Mesodermal cell (in vitro differentiated cells): ENCODE data around the gene RCN2.

ENCODE experiments used
- H3K27ac ChIP-seq: 2 replicates; pipeline ENCODE4 v1.7.0; 2013; ENCODE audit warnings: mild to moderate bottlenecking, low read depth, low read length, moderate library complexity; ENCODE audit not compliant: severe bottlenecking
- H3K36me3 ChIP-seq: 2 replicates; pipeline ENCODE4 v1.7.1; 2013; ENCODE audit warnings: mild to moderate bottlenecking, low read length, moderate library complexity; ENCODE audit not compliant: control insufficient read depth, insufficient read depth
- H3K4me1 ChIP-seq: one replicate; pipeline ENCODE4 v1.7.1; 2013; ENCODE audit warnings: mild to moderate bottlenecking, low read length; ENCODE audit not compliant: insufficient read depth, control insufficient read depth, poor library complexity, severe bottlenecking
- H3K4me3 ChIP-seq: 2 replicates; pipeline ENCODE4 v1.7.0; 2013; ENCODE audit warnings: low read length, control low read depth, mild to moderate bottlenecking; ENCODE audit not compliant: insufficient read depth, poor library complexity, severe bottlenecking; ENCODE audit errors: extremely low read depth
- H3K9me3 ChIP-seq: 2 replicates; pipeline ENCODE4 v1.7.1; 2013; ENCODE audit warnings: mild to moderate bottlenecking, low read length, moderate library complexity; ENCODE audit not compliant: control insufficient read depth
- WGBS, 2 experiments: methylation state at CpG; one replicate each; pipeline ENCODE4 v1.1.5; 2013; ENCODE audit warnings: missing lambda C conversion rate in 2 of 2; ENCODE audit not compliant: insufficient coverage in 2 of 2; 5-methylcytosine and 5-hydroxymethylcytosine counted together

RCN2 gene

DNA sequence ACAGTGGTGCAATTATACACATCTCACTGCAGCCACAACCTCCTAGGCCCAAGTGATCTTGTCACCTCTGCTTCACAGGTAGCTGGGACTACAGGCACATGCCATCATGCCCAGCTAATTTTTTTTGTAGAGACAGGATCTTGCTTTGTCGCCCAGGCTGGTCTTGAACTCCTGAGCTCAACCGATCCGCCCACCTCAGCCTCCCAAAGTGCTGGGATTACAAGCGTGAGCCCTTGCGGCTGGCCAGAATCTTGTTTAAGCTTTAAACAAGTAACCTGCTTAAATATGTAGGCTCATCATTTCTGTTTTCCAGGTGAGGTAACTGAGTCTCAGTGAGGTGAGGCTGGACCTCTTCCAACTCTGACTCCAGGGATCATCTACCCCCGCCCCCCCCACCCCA, 55.7 kb downstream of the RCN2 start:
- Histone ChIP-seq H3K4me1 (peaks cover 14% of the 10 kb centered on the region), H3K4me3 (no peak overlapping the region), H3K36me3 (no peaks in the 10 kb centered on the region), H3K27ac (no peak overlapping the region), H3K9me3 (no peaks in the 10 kb centered on the region)
- 91 to 95% methylated on average over 5 of the region's 6 CpGs for WGBS, 2 experiments

DNA sequence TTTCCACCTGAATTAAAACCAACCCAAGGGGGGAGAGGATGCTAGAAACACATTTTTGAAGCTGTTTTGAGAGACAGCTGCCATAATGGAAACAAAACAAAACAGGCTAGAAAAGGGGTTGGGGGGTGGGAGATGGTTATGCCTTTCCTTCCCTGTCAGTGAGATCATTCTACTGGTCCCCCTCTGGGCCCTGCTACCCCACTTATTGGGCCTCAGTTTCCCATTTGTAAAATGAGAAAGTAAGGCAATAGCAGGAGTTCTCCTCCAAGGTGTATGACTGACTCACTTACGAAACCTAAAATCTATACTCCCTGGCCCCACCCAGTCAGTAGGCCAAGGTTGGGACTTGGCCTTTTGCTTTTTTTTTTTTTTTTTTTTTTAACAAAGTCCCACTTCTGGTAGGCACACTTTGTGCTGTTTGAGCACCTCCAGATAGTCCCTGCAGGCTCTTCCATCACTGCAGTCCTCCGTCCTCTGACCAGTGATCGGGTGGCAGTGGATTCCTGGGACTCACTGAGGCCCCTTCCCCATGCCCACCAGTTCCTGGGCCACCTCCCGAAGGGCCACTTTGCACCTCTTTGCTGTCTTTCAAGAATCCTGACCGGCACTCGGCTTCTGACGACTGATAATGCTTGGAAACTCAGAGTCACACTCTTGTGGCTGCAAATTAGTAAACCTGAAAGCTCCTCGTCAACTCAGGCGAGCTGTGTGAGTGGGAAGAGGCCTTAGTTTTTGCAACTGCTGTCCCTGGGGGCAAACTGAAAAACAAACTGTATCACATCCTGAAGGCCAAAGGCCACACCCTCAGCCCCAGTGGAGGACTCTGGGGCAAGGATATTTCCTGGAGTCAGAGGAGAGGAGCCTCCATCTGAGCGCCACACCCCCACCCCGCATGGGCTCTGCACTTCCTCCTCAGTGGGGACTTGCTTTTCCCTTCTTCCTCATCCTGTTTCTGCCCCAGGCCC, 56.6 kb downstream of the RCN2 start:
- no peak overlapping the region for H3K4me3 ChIP-seq
- peaks cover 14% of the 10 kb centered on the region for H3K4me1 ChIP-seq
- H3K9me3 ChIP-seq: no peaks in the 10 kb centered on the region
- H3K36me3 ChIP-seq: no peaks in the 10 kb centered on the region
- H3K27ac ChIP-seq: peak overlapping the region; percentile 57
- WGBS, 2 experiments: 73 to 79% methylated on average over 10 to 11 of the region's 11 CpGs

DNA sequence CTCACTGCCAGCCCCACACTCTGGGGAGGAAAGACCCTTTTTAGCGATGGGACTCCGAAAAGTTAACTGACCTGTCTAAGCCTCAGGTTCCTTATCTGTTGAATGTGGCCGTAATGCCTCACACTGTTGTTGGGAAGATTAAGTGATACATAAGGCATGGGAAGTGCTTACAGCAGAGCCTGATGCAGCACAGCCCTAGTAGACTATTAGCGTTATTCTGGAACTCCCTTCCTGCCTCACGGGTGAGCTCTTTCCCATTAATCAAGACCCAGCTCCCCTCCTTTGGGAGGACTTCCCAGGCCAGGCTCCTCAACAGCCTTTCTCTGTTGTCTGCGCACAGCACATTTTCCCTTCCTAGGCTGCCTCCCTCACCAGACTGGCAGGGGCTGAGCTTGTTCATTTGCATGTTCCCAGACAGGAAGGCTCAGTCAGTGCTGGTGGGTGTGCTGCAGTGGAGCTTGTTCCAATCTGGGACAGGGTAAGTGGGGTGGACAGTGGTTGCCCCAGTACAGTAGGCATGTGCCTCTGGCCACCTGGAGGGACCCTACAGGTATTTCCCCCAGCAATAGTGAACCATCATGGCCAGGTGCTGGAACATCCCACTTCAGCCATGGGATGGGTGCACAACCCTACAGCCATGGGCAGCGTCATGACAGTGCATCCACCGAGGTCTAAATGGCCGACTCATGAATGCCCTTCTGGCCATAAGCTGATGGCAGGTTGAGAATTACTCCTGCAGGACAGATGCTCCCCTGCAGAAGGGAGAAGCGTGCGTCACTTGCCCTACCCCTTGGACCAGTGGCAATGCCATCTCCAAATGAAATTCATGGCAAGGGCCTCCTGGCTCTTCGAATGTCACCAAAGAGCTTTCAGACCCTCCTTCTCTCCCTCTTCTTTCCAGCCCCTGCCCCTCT, 57.6 kb downstream of the RCN2 start:
- H3K36me3 ChIP-seq: no peaks in the 10 kb centered on the region
- H3K4me3 ChIP-seq: no peak overlapping the region
- peaks cover 14% of the 10 kb centered on the region for H3K4me1 ChIP-seq
- H3K9me3 ChIP-seq: no peaks in the 10 kb centered on the region
- H3K27ac ChIP-seq: peak overlapping the region; percentile 57
- WGBS, 2 experiments: 80 to 90% methylated on average over 8 to 11 of the region's 12 CpGs

DNA sequence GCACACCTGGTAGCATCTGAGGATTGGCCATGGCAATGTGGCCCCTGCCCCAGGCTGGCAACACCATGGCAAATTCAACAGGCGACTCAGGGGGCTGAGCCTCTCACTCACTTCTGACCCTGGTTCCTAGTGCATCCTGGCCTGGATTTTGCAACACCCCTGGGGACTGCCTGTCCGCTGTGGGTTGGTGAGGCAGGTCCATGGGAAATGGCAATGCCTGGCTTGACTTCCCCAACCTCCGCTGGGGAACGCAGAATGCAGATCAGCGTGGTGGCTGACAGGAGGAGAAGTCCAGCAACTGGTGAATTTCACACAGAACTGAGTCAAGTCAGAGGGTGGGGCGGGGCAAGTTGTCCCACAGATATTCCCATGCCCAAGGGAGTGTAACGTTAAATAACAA, 59.5 kb downstream of the RCN2 start:
- Histone ChIP-seq H3K27ac (no peak overlapping the region), H3K4me1 (peaks cover 21% of the 10 kb centered on the region), H3K36me3 (no peaks in the 10 kb centered on the region), H3K9me3 (no peaks in the 10 kb centered on the region), H3K4me3 (no peak overlapping the region)
- WGBS, 2 experiments: 81 to 85% methylated on average over 5 of the region's 7 CpGs

DNA sequence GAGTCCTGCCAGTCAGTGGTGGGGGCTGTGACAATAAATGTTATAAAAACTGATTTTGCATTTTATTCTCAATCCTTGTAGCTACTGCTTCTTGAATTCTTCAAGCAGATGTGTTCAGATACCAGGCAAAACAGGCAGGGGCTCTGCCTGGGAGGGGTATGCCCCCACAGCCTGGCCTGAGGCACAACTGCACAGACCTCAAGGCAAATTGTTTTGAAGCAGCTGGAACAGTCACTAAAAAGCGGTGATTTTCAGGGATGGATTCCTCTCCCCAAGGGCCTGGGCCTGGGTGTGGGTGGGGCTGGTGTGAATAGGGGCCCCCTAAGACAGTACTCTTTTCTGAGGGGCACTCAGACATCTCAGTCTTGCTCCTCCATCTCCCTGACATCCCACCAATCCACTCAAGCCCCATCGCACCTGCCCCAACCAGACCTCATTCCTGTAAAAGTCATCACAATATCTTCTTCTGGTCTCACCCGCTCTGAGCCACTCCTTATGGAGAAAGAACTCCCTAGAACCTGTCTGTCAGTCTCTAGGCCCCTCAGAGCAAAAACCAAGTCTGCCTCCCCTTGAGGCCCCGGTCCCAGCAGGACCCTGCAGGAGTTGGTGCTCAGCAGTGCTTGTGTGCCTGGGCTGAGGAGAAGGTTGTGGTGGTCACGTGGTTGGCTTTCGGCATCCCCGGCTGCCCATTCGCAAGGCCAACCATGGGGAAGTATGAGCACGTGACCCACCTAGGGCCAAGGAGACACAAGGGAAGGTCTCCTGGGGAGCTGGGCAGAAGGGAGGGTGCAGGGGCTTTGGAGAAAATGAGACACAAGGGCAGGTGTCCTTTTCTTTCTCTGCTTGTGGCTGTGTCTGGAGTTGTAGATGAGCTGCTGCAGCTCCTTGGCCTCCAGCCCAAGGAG, 60.4 kb downstream of the RCN2 start:
- Histone ChIP-seq H3K27ac (no peak overlapping the region), H3K36me3 (no peaks in the 10 kb centered on the region), H3K4me1 (peaks cover 29% of the 10 kb centered on the region), H3K4me3 (no peak overlapping the region), H3K9me3 (no peaks in the 10 kb centered on the region)
- WGBS, 2 experiments: 90 to 91% methylated on average over 5 to 9 of the region's 9 CpGs

DNA sequence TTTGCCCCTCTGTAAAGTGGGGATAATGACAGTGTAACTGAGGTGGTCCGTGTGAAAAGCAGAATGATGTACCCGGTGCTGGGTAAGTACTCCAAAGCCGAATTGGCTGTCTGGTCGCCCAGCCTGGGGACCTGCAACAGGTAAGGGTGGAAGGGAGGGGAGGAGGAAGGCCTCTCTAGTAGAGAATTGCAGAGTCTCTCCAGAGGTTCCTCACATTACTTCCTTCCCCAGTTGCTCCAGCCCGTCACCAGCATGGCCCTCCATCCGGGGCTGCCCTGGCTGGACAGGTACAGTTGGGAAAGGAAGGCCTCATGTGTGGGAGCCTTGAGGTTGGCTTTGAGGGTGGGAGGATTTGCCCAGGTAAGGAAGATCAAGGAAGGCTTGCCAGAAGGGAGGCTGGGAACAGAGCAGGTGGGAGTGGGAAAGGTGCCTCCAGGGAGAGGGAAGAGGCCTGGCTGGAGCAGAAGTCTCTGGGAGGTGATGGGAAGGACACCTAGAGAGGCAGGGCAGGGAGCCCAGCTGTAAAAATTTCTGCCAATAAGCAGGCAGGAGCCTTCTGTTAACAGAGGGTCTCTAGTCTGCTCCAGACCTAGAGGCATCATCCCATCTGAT, 61.7 kb downstream of the RCN2 start:
- Histone ChIP-seq H3K9me3 (no peaks in the 10 kb centered on the region), H3K4me3 (no peak overlapping the region), H3K4me1 (peaks cover 31% of the 10 kb centered on the region), H3K27ac (no peak overlapping the region), H3K36me3 (no peaks in the 10 kb centered on the region)
- 96 to 100% methylated on average over 3 to 4 of the region's 6 CpGs for WGBS, 2 experiments

DNA sequence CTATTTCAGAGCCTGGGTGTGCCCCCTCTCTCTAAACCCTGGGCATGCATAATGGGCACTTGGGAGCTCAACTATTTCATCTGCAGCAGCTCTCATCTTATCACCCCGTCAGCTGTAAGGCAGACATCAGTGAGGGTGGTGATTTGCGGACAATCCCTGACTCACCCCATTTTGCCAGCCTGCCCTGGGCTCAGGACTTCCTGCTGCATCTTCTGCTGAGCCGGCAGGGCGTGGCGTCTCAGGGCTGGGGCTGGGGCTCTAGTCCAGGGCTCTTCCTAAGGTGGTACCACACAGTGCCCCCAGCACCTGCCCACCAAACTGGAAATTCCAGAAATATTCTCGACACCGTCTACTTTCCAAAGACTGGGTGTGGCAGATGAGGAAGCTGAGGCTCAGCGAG, 62.5 kb downstream of the RCN2 start:
- Histone ChIP-seq H3K27ac (no peak overlapping the region), H3K36me3 (no peaks in the 10 kb centered on the region), H3K4me3 (no peak overlapping the region), H3K9me3 (no peaks in the 10 kb centered on the region), H3K4me1 (peaks cover 24% of the 10 kb centered on the region)
- 84 to 94% methylated on average over 4 to 6 of the region's 8 CpGs for WGBS, 2 experiments

DNA sequence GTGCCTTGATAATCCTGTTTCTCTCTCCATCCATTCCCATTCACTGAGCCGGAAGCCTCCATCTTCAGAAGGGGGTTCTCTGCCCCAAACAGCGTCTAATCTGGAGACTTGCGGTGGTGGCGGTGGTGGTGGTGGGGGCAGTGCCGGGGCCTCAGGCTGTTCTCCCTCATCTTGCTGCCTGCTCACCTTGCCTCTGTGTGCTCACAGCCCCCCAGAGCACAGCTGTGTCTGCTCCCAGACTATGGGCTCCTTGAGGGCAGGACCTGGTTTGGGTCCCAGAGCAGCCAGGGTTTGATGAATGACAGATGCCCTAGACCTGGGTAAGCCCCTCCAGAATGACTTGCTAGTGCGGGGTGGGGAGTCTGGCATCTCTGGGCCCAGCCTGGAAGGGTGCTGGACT, 62.9 kb downstream of the RCN2 start:
- H3K4me3 ChIP-seq: no peak overlapping the region

DNA sequence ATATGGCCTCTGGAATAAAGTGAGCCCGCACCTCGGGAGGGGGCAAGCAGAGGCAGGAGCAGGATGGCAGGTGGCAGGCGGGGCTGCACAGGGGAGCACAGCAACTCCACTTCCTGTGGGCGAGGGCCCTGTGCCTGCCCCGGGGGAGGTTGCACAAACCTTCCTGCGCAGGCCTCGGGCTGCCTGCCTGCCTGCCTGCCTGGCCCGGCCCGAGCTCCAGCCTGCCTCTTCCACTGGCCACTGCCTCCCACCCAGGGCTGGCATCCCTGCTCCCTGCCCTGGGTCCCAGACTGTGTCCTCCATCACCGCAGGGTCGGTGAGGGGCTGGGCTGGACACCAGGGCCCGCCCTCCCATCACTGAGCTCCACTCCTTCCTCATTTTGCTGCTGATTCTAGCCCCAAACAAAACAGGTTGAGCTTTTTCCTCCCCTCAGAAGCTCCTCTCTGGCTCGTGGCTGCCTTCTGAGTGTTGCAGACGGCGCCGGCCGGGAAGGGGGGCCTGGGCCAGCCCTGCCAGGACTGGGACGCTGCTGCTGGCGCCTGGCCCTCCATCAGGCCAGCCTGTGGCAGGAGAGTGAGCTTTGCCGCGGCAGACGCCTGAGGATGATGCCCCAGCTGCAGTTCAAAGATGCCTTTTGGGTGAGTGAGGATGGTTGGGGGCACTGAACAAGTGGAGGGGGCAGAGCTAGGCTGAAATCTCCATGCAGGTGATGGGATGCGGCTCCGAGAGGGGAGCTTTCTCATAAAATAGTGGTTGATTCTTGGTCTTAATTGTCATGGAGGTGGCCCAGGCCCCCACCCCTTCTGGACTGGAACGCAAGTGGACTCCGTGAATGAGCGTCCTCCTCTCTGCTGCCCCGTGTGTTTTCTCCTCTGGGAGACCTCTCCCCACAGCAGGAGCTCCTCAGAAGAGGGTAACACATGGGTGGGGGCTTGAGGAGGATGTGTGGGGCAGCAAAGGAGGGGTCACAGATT, 63.7 kb downstream of the RCN2 start, which contains the start of gene PSTPIP1:
PSTPIP1 (plus strand) TSS at position 156 of the 975 bp plus-strand sequence; CDS start at position 604, 448 bp downstream.
- no peaks in the 10 kb centered on the region for H3K36me3 ChIP-seq
- no peak within 1 kb of the TSS for H3K4me3 ChIP-seq
- no peaks in the 10 kb centered on the region for H3K9me3 ChIP-seq
- 81 to 91% methylated on average over 11 to 21 of the region's 28 CpGs for WGBS, 2 experiments
- H3K4me1 ChIP-seq: peaks cover 22% of the 10 kb centered on the region
- H3K27ac ChIP-seq: no peak within 1 kb of the TSS

More for the DNA sequence above, 62.9 kb downstream of the RCN2 start:
- Histone ChIP-seq H3K27ac (no peak overlapping the region), H3K4me1 (peaks cover 22% of the 10 kb centered on the region), H3K36me3 (no peaks in the 10 kb centered on the region), H3K9me3 (no peaks in the 10 kb centered on the region)
- 93 to 94% methylated on average over 5 of the region's 6 CpGs for WGBS, 2 experiments
